Measurements from ENCODE around the gene FARP1.
"Not testable (repeated sequence)": the region's sequence is repeated elsewhere in the genome, so short reads cannot be mapped to it uniquely, and the experiment has no call there.

The FARP1 gene

GRCh38 chr13:98226496-98226895 lies 83.6 kb downstream of the FARP1 start:
- Histone ChIP-seq H2AFZ (ENCODE audit: low read depth) (no peak overlapping the region), H3K27ac (no peak overlapping the region), H3K4me2 (no peak overlapping the region), H3K27me3 (ENCODE audit: insufficient read depth, low read depth) (no peaks in the 10 kb centered on the region), H4K20me1 (ENCODE audit: insufficient read depth) (no peaks in the 10 kb centered on the region), H3K9ac (no peak overlapping the region), H3K36me3 (ENCODE audit: insufficient read depth) (no peaks in the 10 kb centered on the region), H3K4me1 (ENCODE audit: low read depth, poor library complexity, severe bottlenecking) (no peaks in the 10 kb centered on the region), H3K79me2 (ENCODE audit: insufficient read depth, low read depth) (no peaks in the 10 kb centered on the region), H3K4me3 (IDR thresholded peaks at IDR 0.05; ENCODE audit: insufficient read depth, low read depth, low read length) (no peak overlapping the region)
- no peak for TF ChIP-seq CTCF (conservative IDR thresholded peaks at IDR 0.05; ENCODE audit: low read depth, low read length)

- H3K36me3 ChIP-seq (ENCODE audit: insufficient read depth), result no peaks in the 10 kb centered on the region
Measured at GRCh38 chr13:98228661-98229341, 85.9 kb downstream of the FARP1 start.

GRCh38 chr13:98230762-98231161 lies 87.9 kb downstream of the FARP1 start:
- not testable (repeated sequence) for H3K79me2 ChIP-seq (ENCODE audit: insufficient read depth, low read depth); H3K4me2 ChIP-seq; H3K27ac ChIP-seq; H4K20me1 ChIP-seq (ENCODE audit: insufficient read depth); H3K4me3 ChIP-seq (IDR thresholded peaks at IDR 0.05; ENCODE audit: insufficient read depth, low read depth, low read length); H3K27me3 ChIP-seq (ENCODE audit: insufficient read depth, low read depth); H3K36me3 ChIP-seq (ENCODE audit: insufficient read depth); H3K9ac ChIP-seq; H2AFZ ChIP-seq (ENCODE audit: low read depth); H3K4me1 ChIP-seq (ENCODE audit: low read depth, poor library complexity, severe bottlenecking)

More at GRCh38 chr13:98228661-98229341, 85.9 kb downstream of the FARP1 start:
- H4K20me1 ChIP-seq (ENCODE audit: insufficient read depth), result no peaks in the 10 kb centered on the region
- no peak overlapping the region for H3K4me2 ChIP-seq
- no peaks in the 10 kb centered on the region for H3K79me2 ChIP-seq (ENCODE audit: insufficient read depth, low read depth)
- no peak overlapping the region for H3K4me3 ChIP-seq (IDR thresholded peaks at IDR 0.05; ENCODE audit: insufficient read depth, low read depth, low read length)
- no peak overlapping the region for H3K9ac ChIP-seq
- TF ChIP-seq CTCF (conservative IDR thresholded peaks at IDR 0.05; ENCODE audit: low read depth, low read length), result no peak
- no peak overlapping the region for H3K27ac ChIP-seq
- no peak overlapping the region for H2AFZ ChIP-seq (ENCODE audit: low read depth)
- H3K27me3 ChIP-seq (ENCODE audit: insufficient read depth, low read depth), result no peaks in the 10 kb centered on the region
- no peaks in the 10 kb centered on the region for H3K4me1 ChIP-seq (ENCODE audit: low read depth, poor library complexity, severe bottlenecking)

- H3K4me3 ChIP-seq (IDR thresholded peaks at IDR 0.05; ENCODE audit: insufficient read depth, low read depth, low read length), result no peak overlapping the region
- no peaks in the 10 kb centered on the region for H3K27me3 ChIP-seq (ENCODE audit: insufficient read depth, low read depth)
- no peak for TF ChIP-seq CTCF (conservative IDR thresholded peaks at IDR 0.05; ENCODE audit: low read depth, low read length)
- no peaks in the 10 kb centered on the region for H3K36me3 ChIP-seq (ENCODE audit: insufficient read depth)
- H3K4me2 ChIP-seq, result no peak overlapping the region
- H3K4me1 ChIP-seq (ENCODE audit: low read depth, poor library complexity, severe bottlenecking), result no peaks in the 10 kb centered on the region
- no peaks in the 10 kb centered on the region for H3K79me2 ChIP-seq (ENCODE audit: insufficient read depth, low read depth)
- no peaks in the 10 kb centered on the region for H4K20me1 ChIP-seq (ENCODE audit: insufficient read depth)
- H2AFZ ChIP-seq (ENCODE audit: low read depth), result no peak overlapping the region
- H3K27ac ChIP-seq, result no peak overlapping the region
- no peak overlapping the region for H3K9ac ChIP-seq
Measured at GRCh38 chr13:98232456-98232855, 89.6 kb downstream of the FARP1 start.

- no peak overlapping the region for H3K27ac ChIP-seq
- H3K9ac ChIP-seq, result no peak overlapping the region
- no peaks in the 10 kb centered on the region for H3K4me1 ChIP-seq (ENCODE audit: low read depth, poor library complexity, severe bottlenecking)
- no peak overlapping the region for H3K4me2 ChIP-seq
- H3K4me3 ChIP-seq (IDR thresholded peaks at IDR 0.05; ENCODE audit: insufficient read depth, low read depth, low read length), result no peak overlapping the region
- no peaks in the 10 kb centered on the region for H4K20me1 ChIP-seq (ENCODE audit: insufficient read depth)
- no peaks in the 10 kb centered on the region for H3K27me3 ChIP-seq (ENCODE audit: insufficient read depth, low read depth)
- no peak overlapping the region for H2AFZ ChIP-seq (ENCODE audit: low read depth)
- no peak for TF ChIP-seq CTCF (conservative IDR thresholded peaks at IDR 0.05; ENCODE audit: low read depth, low read length)
- H3K79me2 ChIP-seq (ENCODE audit: insufficient read depth, low read depth), result no peaks in the 10 kb centered on the region
- H3K36me3 ChIP-seq (ENCODE audit: insufficient read depth), result no peaks in the 10 kb centered on the region
Measured at GRCh38 chr13:98233127-98233526, 90.2 kb downstream of the FARP1 start.
